GM10266 (cell line): ENCODE data around the gene TCERG1.
A peak's percentile ranks its signal among the peaks of the same experiment; 100 is the strongest.
"Not testable (repeated sequence)": the region's sequence is repeated elsewhere in the genome, so short reads cannot be mapped to it uniquely, and the experiment has no call there.

Experiments
- DNase-seq: peaks from one replicate; pipeline ENCODE4 v3.0.0; 2012; ENCODE audit errors: extremely low spot score
- TF ChIP-seq, protein P1 (sequence below): IDR thresholded peaks from 2 replicates; pipeline ENCODE4 v1.5.1; 2012; ENCODE audit warnings: mild to moderate bottlenecking, low read depth; ENCODE audit not compliant: control insufficient read depth, insufficient read depth; ENCODE audit errors: missing control alignments

TCERG1 gene

DNA sequence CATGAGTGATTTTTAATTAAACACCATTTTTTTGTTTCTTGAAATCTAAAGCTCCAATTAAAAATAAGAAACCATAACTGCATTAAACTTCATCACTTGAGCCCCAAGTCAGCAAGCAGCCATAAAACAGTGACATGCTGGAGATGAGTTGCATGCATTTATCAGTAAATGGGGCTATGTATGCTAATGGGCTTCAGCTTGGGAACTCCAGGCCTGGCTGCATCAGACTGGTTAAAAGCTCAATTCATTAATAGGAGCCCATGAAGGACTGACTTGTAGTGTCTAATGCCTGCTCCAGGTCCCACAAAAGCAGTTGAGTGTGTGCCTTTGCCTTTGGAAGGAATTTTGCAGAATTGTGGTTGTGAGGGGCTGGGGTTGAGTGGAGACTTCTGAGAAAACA is 102.5 kb downstream of the TCERG1 start:
- TF ChIP-seq, protein P1, sequence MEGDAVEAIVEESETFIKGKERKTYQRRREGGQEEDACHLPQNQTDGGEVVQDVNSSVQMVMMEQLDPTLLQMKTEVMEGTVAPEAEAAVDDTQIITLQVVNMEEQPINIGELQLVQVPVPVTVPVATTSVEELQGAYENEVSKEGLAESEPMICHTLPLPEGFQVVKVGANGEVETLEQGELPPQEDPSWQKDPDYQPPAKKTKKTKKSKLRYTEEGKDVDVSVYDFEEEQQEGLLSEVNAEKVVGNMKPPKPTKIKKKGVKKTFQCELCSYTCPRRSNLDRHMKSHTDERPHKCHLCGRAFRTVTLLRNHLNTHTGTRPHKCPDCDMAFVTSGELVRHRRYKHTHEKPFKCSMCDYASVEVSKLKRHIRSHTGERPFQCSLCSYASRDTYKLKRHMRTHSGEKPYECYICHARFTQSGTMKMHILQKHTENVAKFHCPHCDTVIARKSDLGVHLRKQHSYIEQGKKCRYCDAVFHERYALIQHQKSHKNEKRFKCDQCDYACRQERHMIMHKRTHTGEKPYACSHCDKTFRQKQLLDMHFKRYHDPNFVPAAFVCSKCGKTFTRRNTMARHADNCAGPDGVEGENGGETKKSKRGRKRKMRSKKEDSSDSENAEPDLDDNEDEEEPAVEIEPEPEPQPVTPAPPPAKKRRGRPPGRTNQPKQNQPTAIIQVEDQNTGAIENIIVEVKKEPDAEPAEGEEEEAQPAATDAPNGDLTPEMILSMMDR: no peak

DNA sequence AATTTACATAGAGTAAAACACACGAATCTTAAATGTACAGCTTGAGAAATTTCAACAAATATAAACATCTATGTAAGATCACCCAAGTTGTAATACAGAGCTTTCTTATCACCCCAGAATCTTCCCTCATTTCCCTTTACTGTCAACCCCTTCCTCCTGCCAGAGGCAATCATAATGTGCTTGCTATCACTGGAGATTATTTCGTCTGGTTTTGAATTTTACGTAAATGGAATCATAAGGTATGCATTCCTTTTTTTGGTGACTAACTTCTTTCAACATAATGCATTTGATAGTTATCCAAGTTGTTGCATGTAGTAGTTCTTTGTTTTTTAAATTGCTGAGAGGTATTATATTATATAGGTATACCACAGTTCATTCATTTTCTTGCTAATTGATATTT is 106.3 kb downstream of the TCERG1 start:
- TF ChIP-seq, protein P1: no peak
- DNase-seq: no peak

More for the DNA sequence above, 102.5 kb downstream of the TCERG1 start:
- DNase-seq: no peak

DNA sequence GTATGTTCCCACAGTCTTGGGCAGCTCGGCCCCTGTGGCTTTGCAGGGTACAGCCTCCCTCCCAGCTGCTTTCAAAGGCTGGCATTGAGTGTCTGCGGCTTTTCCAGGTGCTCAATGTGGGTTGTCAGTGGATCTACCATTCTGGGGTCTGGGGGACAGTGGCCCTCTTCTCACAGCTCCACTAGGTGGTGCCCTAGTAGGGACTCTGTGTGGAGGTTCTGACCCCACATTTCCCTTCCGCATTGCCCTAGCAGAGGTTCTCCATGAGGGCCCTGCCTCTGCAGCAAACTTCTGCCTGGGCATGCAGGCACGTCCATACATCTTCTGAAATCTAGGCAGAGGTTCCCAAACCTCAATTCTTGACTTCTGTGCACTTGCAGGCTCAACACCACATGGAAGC is 109.8 kb downstream of the TCERG1 start:
- not testable (repeated sequence) for DNase-seq
- TF ChIP-seq, protein P1: peak; percentile 13

DNA sequence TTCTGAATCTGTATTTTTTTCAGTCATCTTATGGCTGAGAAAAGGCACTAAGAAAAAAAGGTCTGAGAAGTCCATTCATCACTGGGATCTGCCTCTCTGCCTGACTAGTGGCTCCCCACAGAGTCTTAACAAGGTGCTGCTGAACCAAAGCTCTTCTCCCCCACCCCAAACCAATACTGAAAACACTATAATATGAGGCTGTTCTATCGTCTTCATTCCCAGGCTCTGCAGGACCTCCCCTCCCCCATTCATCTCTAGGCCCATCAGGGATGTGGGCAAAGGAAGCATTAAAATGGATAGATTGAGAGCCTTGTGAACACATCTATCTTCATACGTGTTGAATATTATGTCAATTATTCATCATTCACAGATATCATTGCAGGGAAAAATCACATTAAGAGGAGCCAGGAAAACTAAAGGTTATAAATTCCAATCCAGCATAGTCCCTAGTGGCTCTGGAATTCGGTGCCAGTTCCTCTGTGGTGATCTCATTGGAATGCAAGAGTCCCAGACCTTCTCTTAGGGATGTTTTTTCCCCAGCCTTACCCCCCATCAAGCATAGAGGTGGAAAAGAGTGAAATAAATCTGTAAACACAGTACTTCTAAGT is 113.2 kb downstream of the TCERG1 start:
- DNase-seq: no peak
- TF ChIP-seq, protein P1: no peak
